ENCODE measurements around the gene XRRA1.

Gene XRRA1

GRCh38 chr11:74824285-74824982, 124.5 kb downstream of the XRRA1 start:
- no peak for DNase-seq

GRCh38 chr11:74822170-74822569, 126.7 kb downstream of the XRRA1 start:
- no peak for DNase-seq

GRCh38 chr11:74820763-74821162, 128.1 kb downstream of the XRRA1 start:
- DNase-seq, result no peak

GRCh38 chr11:74819400-74819799, 129.5 kb downstream of the XRRA1 start:
- DNase-seq, result no peak

- DNase-seq, result no peak
These were observed 130.5 kb downstream of the XRRA1 start for GRCh38 chr11:74818283-74818946.

- DNase-seq, result no peak
These were observed 132.2 kb downstream of the XRRA1 start for GRCh38 chr11:74816664-74817063.

- no peak for DNase-seq
These were observed 132.9 kb downstream of the XRRA1 start for GRCh38 chr11:74815966-74816365.

- no peak for DNase-seq
These were observed 139.1 kb downstream of the XRRA1 start for GRCh38 chr11:74809801-74810200.

GRCh38 chr11:74806267-74806666, 142.6 kb downstream of the XRRA1 start:
- DNase-seq, result no peak

GRCh38 chr11:74791333-74792100, 157.4 kb downstream of the XRRA1 start:
- DNase-seq, result no peak
